GM19035 (cell line): ENCODE data around the gene COL4A1.

Source experiments
- ATAC-seq: cut with Tn5 transposase; IDR thresholded peaks from one replicate; pipeline ENCODE4 v1.9.1; 2021; ENCODE audit not compliant: unreplicated experiment

Gene COL4A1

DNA sequence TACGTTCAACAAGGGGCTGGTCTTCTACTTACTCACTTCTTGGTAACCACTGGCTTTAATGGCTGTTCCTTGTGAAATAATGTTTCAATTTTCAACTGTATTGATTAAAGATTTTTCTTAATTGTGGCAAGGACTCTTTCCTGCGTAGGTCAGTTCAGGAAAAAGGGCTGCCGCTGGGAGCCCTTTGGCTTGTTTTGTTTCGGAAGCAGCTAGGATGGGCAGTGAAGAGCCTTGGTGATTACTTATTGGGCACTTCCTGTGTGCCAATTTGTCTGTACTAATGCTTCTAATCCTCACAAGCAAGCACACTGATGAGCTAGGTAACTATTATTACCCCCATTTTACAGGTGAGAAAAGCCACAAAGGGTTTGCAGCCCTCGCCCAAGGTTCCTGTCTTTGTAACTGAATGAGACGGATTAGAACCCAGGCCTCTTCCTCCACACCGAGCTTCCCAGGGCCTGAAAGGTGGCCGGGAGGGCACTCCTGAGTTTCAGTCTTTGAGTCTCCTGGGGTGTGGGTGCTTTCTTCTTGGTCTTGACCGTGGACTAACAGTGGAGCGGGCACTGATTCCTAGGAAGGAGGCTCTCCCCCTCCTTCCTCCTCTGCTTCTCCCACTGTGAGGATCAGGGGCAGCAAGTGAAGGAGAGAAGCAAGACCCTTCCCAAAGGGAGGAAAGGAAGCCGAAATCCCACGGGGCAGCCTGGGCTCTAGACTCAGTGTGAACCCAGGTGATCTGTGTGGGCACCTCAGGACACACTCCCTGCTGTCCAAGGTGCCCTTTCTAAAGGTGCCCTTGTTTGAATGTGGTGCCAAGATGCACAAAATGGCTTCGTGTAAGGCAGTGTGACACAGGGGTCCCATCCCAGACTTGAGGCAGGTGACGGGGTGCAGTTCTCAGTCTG, 3.8 kb upstream of the COL4A1 start:
- no peak for ATAC-seq

DNA sequence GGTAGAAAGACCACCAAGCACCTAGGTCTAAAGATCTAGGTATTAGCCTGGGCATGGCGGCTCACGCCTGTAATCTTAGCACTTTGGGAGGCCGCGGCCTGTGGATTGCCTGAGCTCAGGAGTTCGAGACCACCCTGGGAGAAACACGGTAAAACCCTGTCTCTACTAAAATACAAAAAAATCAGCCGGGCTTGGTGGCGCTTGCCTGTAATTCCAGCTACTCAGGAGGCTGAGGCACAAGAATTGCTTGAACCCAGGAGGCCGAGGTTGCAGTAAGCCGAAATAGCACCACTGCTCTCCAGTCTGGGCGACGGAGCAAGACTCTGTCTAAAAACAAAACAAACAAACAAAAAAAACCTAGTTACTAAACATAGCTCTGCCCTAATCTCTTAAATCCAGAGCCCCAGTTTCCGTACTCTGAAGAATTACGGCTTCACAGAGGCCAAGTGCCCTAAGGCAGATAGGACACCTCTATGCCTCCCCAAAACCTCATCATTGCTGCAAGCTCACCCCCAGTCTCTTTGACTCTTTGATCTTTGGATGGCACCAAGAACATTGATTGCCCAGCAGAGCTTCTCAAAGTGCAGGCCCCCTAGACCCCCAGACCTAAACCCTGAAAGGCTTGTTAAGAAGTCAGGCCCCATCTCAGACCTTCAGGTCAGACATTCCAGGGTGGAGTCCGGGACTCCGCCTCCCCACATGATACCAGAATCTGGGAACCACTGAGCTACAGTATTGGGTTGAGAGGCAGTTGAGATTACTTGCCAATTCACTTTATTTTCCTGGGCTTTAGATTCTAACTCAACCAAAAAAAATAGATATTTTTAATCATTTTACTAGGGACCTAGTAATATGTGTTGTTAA, 2.9 kb upstream of the COL4A1 start:
- no peak for ATAC-seq

DNA sequence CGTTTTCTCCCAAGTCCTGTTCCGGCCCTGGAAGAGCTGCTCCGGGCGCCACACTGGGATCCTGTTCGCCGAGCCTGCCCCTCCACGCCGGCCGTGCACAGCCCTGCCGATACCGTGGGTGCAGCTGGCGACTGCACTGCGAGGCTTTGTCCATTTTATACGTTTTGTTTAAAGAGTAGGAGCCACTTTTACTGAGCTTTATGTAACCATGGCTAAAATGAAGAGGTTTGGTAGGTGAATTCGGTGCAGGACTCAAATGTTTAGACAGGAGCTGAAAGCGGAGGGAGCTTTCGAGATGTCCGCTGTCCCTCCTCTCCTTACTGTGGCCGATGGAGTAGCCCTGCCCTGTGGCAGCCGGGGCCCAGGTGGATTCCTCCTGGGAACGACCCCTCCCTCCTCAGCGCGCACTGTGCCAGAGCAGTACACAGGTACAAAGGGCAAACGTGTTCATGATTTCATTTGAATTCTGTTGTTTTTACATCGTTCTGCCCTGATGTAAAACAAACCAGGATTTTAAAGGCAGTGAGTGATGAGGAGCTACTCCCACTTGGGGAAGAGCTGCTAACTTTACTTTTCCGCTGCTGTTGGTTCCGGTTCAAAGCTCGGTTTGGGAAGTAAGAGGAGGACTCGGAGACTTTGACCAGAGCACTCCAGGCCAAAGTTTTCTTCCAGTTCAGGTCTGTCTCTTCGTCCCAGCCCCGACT, 1.9 kb upstream of the COL4A1 start:
- ATAC-seq: no peak

DNA sequence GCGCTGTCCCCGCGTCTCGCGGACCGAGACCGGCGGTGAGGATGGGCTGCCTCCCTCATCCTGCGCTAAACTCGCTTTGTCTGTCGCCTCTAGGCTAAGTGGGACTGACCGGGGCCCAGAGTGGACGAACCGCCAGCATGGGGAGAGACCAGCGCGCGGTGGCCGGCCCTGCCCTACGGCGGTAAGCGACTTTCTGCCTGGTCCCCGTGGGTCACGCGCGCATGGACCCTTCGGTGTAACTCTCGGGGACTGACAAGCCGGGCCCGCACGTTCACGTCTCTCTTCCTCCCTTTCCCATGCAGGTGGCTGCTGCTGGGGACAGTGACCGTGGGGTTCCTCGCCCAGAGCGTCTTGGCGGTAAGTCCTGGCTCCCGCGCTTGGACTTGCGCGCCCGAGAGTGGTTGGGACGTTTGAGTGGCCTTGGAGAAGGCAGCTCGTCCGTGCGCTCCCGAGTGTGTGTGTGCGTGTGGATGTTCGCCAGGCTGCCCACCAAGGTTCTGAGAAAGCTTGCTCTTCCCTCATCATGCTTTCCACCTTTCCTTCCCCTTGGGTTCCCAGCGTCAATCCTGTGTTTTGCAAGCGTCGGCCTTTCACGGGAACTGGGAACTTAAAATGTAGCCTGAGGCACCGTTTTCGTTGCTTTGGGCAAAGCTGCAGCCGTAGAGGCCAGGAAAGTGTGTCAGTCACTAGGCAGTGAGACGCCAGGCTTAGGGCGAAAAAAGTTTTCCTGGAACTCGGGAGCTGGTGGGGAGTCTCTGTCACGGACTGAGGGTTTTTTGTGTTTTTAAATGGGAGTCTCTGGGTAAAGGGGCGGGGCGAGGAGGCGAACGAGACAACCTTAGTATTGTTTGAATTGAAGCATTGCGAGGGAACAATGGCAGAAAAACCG, 1.1 kb upstream of the COL4A1 start:
- ATAC-seq: no peak

DNA sequence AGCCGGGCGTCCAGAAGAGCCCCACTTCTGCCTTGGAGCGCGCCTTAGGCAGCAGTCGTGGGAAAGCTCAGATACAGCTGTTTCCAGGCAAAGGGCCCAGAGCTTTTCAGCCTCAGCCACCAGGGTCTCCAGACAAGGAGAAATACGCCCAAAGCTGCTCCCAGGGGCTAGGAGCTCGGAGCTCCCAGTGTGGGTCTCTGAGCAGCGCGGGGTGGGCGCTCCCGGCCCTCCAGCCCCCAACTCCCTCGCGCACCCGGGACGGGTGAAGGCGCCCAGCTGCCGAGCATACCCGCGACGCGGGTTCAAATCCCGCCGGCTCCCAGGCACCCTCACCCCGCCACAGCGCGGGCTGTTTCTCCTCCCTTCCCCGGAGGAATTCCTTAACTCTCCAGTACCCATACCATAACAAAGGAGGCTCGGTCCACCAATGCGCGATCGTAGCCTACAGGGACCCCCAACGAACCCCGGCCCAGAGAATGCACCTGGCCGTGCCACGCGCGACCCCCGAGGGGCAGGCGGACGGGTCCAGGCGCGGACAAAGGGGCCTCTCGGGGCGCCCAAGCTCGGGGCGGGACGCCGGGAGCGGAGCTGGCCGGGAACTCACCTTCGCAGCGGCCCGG, 507 bp downstream of the COL4A1 start:
- no peak for ATAC-seq

DNA sequence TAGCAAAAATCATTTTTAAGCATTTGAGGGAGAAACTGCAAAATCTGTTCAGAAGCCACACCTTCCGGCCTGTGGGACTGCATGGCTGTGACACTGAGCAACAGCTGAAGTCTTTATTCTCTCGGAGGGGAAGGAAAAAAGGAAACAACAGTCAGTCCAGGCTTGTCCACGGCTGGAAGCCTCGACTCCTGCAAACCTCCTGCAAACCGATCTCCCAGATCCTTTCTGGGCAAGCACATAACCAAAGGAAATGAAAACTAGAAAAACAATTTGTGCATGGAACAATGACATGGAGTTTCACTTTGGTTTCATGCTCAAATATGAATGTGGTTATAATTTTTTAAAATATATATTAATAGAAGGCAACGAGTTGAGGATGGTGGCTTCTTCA, 1.0 kb downstream of the COL4A1 start:
- no peak for ATAC-seq

DNA sequence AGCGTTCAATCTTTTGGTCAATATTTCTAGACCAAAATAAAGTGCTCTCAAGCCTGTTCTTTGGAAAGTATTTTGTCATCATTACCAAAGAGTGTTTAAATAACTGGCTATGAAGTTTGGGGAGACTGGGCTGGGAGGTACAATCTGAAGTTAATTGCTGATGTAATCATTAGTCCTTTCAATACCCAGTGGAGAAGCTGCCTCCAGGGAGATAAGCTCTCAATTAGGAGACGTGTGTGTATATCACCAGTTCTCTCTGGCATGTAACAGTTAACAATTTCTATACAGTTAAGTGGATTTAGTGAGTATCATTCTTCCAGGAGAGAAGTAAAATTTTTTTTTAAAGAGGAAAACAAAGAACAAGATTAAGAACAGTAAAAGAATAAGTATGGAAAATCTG, 1.4 kb downstream of the COL4A1 start:
- no peak for ATAC-seq

DNA sequence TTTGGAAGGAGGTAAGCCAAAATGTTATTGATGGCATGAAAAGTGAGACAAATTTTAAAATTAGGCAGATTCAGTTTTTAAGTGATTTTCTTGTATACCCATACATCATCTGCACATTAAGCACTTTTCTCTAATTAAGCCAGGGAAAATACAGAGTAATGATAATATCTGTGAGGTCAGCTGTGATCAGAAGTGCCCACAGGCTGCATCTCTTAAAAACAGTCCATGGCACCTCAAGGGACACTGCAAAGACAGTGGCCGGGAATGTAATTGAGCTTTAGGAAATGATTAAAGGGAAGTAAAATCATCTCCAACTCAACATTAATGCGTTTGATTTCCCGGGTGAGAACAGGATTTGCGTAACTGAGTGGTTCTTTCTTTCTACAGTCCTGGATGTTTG, 2.0 kb downstream of the COL4A1 start:
- no peak for ATAC-seq

DNA sequence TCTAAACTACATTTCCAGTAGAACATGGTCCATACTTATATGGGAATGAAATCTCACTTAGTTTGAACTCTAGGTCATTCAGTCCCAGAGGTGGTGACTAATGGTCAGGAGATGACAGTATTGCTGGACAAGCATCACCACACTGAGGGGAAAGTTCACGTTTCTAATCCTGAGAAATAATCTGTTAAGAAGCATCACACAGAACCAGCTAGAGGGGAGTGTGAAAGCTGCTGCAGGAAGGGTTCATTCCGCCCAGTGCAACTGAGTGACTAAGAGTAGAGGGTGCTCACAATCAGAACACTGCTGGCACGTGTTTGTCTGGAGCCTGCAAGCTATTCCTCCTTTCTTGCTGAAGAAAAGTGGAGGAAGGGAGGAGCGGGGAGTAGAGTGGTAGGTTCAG, 2.7 kb downstream of the COL4A1 start:
- ATAC-seq: no peak

DNA sequence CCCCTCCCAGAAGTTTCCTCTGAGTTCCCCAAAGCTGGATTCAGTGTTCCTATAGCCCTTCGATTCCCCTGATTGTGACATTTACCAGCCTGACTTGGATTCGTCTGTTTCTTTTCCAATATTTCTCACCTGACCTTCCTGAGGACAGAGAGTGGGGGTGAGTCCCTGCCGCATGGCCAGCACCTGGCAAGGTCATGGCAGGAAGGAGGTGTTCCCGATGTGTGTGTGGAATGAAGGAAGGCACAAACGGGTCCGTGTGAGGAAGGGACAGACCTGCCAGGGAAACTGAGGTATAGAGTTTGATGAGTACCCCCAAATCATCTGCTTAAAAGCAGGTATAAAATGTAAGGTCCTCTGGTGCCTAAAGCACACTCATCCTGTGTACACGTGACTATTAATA, 3.3 kb downstream of the COL4A1 start:
- no peak for ATAC-seq

DNA sequence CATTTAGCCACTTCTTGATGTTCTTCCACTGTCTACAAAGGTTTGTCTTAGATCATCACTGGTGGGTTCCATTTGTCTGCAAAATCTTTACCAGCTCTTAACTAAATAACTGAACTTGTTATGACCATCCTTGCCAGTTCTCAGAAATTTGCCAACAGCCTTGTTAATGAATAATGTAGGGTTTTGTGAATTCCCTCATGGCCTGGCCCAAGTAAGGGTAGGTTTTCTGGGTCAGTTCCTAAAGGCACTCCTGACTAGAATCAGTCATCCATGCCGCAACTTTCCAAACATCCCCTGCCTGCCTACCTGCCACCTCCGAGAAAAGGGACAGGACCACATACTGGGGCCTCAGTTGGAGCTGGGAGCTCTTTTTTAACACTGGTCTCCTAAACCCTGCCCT, 4.0 kb downstream of the COL4A1 start:
- no peak for ATAC-seq

DNA sequence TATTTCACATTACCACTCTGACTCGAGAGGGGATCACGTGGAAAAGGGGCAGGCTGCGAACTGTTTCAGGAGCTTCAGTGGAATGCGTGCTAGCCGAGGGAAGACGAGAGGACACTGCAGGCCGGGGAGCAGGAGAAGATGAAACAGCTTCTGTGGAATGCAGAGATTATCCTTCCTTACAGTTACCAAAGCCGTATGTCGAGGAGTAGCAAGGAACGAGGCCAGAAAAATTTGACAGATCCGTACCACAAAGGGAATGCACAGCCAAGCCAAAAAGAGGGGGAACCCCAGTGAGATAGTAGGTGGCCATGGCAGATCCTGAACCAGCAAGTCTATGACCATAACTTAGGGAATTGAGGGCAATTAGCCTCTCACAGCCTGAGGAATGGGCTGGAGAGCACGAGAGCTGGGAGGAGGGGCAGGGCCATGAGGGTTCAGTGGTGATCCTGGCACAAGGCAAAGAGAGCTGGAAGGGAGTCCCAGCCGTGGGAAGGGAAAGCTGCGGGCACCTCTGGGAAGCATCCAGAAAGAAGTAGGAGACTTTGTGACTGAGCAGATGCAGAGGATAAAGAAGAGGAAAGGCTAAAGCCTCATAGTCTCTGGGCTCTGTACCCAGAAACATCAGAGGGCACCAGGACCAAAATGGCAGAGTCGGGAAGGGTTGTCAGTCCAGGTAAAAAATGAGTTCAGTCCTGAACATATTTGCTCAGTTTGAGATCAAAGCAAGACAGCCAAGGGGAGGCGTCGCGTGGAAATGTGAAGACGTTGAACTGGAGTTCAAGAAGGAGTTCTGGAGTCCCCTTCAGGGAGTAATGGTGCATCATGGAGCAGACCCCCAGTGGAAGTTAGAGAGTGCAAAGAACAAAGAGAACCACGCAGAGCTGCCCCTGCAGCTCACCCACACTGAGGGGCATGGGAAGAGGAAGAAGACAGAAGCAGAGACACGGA, 5.1 kb downstream of the COL4A1 start:
- ATAC-seq: no peak

DNA sequence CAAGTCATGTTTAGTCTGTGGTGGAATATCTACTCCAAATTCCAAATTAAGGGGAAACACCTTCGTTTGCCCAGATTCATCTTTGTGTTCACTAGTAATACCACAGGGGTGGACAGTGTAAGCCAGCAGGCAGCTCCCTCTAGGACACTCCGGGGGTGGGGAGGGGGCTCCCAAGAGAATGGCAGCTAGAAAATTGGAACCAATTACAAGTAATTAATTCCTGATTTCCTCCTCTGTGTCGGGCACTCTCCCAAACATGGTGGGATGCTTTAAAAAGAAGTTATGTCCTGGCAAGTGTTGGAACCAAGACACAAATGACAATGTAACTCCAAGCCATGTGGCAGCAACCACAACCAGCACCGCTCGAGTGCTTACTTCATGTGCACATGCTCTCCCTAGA, 5.9 kb downstream of the COL4A1 start:
- ATAC-seq: no peak

DNA sequence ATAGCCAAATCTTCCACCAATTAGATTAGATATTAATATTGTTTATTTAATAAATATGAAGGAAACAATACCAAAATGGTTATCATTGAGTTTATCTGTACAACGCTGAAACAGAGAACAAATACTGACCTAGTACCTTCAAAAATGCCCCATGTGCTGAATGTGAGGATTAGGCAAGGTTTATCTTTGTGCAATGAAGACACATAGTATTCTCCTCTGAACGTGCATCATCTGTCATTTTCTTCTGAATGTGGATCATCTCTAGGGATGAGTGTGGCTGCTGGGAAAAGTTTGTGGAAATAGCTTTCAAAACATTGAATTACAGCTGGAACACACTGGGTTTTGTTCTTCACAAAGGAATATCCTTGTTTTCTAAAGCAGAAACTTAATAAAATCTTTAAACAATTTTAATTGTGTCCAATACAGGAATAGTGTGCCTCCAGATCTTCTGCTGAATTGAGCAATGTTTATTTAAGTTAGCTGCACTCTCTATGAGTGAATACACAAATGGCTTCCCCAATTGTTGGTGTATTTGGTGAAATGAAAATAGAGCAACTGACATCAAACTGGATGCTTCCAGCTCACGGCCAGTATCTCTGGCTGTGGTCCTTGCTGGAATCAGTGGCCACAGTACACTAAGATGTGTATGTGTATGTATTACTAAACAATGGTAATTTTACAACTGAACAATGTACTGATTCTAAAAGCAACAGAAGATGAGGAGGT, 6.7 kb downstream of the COL4A1 start:
- ATAC-seq: no peak

DNA sequence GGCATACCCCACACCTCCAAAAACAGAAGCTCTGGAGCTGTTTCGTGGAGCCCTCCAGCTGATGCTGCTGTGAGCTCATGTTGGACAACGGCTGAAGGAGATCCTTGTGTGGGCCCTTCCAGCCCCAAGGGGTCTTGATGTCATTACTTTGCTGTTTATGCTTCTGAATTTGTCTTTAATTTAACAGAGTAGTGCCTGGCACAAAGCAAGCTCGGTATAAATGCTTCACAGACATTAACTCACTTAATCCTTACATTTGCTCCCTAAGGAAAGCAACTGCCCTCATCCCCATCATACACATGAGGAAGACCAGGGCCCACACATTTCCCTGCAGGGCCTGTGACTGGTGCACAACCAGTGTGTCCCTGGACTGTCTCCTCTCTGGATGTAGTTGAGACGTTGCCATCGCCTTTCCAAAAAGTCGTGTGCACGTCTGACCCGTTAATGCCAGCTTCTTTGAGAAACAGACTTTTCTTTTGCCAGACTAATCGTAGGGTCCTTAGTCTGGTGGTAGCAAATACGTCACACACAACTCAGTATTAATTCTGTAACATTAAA, 7.6 kb downstream of the COL4A1 start:
- no peak for ATAC-seq

DNA sequence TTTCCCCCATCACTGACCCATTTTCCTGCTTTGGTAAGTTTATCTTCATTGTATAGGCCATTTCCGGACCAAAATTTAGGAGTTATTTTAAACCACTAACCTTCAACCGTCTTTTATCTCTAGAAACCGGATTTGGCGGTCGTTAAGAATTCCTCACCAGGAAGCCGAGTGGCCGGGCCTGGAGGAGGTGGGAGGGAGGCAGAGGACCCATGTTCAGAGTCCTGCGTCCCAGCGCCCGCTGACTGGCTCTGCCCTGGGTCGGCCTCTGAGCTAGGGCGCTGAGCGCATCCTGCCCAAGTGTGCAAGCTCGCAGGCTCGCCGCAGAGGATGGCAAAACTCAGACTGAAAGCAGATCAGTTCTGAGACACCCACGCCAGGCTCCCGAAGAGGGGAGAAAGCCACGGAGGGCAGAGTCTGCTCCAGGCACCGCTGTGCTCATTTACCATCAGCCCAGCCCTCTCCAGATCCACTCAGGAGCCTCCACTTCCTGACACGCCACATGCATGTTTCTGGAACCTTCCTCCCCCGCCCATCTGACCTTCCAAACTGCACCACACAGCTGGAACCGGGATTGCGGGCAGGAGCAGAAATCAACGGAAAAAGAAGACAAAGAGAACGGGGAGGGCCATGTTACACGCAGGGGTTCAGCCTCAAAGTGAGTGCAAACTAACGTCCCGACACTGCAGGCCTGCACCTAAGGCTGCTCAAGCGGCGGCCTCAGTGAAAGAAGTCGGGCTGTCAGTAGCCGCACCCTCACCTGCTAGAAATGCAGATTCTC, 8.3 kb downstream of the COL4A1 start:
- no peak for ATAC-seq

DNA sequence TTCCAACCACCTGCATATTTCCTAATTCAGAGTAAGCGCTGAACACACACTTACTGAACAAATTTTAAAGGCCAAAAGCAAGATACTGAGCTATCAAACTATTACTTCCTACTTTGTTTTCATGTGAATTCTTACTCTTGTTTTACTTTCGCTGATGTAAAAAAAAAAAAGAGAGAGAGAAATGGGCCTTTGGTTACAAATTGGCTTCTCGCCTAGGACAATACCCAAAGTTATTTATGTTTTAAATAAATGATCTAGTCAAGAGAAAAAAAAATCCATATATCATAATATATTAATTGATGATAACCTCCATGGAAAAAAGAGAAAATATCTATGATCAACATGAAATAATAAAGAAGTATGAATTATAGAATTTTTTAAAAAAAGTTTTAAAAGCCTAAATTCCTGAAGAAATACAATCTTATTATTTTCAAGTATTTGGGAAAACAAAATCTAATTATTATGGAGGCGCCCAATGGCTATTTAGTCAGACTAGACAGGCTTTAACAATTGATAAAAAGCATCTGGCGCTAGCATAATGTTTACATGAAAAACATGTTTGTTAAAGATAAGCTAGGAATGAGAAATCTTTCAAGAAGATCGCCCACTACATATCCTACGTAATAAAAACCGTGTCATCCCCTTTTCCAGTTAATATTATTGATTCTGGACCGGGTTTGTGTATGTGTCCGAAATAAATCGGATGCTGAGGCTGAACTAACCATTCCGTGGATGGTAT, 9.0 kb downstream of the COL4A1 start:
- no peak for ATAC-seq
